Upper lobe of left lung (tissue), 4 donors: ENCODE results near the gene TNRC6C.

ENCODE experiments used
- EP300 ChIP-seq, 4 donors: sonication (generic); formaldehyde crosslinking; IDR thresholded peaks; one replicate each; pipeline ENCODE4 v1.5.1; 2017; ENCODE audit warnings: antibody characterized with exemption in 4 of 4, control low read depth in 2 of 4
- POLR2A ChIP-seq, 4 donors: fragments of 450-650 bp; IDR thresholded peaks; one replicate each; pipeline ENCODE4 v1.5.1; 2016 to 2017; ENCODE audit warnings: antibody characterized with exemption in 4 of 4, mild to moderate bottlenecking in 2 of 4
- TF ChIP-seq, protein P1 (sequence below), 6 experiments: fragments of 450-650 bp in 4 of 6; fragments of 200-600 bp in 2 of 6; sonication (generic) in 2 of 6; IDR thresholded peaks; one replicate each; pipeline ENCODE4 v1.5.1; 2016 to 2019; ENCODE audit warnings: antibody characterized with exemption in 6 of 6

GRCh38 chr17:77916703-77917481 lies 41.6 kb upstream of the TNRC6C start:
- TF ChIP-seq, protein P1, sequence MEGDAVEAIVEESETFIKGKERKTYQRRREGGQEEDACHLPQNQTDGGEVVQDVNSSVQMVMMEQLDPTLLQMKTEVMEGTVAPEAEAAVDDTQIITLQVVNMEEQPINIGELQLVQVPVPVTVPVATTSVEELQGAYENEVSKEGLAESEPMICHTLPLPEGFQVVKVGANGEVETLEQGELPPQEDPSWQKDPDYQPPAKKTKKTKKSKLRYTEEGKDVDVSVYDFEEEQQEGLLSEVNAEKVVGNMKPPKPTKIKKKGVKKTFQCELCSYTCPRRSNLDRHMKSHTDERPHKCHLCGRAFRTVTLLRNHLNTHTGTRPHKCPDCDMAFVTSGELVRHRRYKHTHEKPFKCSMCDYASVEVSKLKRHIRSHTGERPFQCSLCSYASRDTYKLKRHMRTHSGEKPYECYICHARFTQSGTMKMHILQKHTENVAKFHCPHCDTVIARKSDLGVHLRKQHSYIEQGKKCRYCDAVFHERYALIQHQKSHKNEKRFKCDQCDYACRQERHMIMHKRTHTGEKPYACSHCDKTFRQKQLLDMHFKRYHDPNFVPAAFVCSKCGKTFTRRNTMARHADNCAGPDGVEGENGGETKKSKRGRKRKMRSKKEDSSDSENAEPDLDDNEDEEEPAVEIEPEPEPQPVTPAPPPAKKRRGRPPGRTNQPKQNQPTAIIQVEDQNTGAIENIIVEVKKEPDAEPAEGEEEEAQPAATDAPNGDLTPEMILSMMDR (IDR thresholded peaks at IDR 0.05): no peak
- TF ChIP-seq POLR2A (IDR thresholded peaks at IDR 0.05): no peak
- no peak for TF ChIP-seq EP300 (IDR thresholded peaks at IDR 0.05)
